ENCODE measurements around the gene GDAP2. TPM values are rescaled to one million over a fixed set of nuclear protein-coding genes. Genes with fewer than 3 reads are reported as not detected.

The GDAP2 gene
- polyA plus RNA-seq, 3 donors, result 17.8 to 28.7 (median 21.1) TPM

- Histone ChIP-seq H3K9me3 (replicated peaks in 1 of 2; ENCODE audit: control insufficient read depth in 1 of 2, insufficient read depth in 1 of 2, low read length in 2 of 2) (peaks cover 2 to 18% of the 10 kb centered on the region in 2 donors), H3K4me3 (replicated peaks in 1 of 3; ENCODE audit: low read depth in 2 of 3, low read length in 3 of 3) (no peak overlapping the region), H3K4me2 (replicated peaks; ENCODE audit: extremely low read depth, low read length, poor library complexity, severe bottlenecking) (no peak overlapping the region), H3K4me1 (ENCODE audit: control insufficient read depth in 1 of 2, insufficient read depth in 2 of 2, low read length in 2 of 2) (no peaks in the 10 kb centered on the region), H2AFZ (ENCODE audit: insufficient read depth, low read depth, low read length, poor library complexity, severe bottlenecking) (no peak overlapping the region), H3K79me2 (ENCODE audit: insufficient read depth, low read length) (no peaks in the 10 kb centered on the region), H3K9ac (ENCODE audit: insufficient read depth, low read length, poor library complexity, severe bottlenecking) (no peak overlapping the region), H4K20me1 (ENCODE audit: insufficient read depth, low read length) (no peaks in the 10 kb centered on the region), H3K27me3 (ENCODE audit: control insufficient read depth in 2 of 2, insufficient read depth in 2 of 2, low read length in 2 of 2) (no peaks in the 10 kb centered on the region), H3K27ac (ENCODE audit: low read depth in 1 of 2, low read length in 2 of 2) (no peak overlapping the region), H3K36me3 (replicated peaks in 1 of 2; ENCODE audit: control insufficient read depth in 1 of 2, insufficient read depth in 2 of 2, low read length in 2 of 2) (peaks cover 81 to 98% of the 10 kb centered on the region in 2 donors)
- peaks cover 60 to 85% of the 10 kb centered on the region in 2 donors for H3K36me3 Mint-ChIP-seq
- no peaks in the 10 kb centered on the region for H3K4me1 Mint-ChIP-seq
- no peak for TF ChIP-seq CTCF (IDR thresholded peaks at IDR 0.05)
- intact Hi-C loops (cut with micrococcal nuclease), result no loop called here
- no peaks in the 10 kb centered on the region for H3K27me3 Mint-ChIP-seq (ENCODE audit: low read depth in 3 of 3)
- H3K27ac Mint-ChIP-seq, result no peak overlapping the region
- H3K4me3 Mint-ChIP-seq, result no peak overlapping the region
- peaks cover 5 to 23% (median 14%) of the 10 kb centered on the region in 7 donors for H3K9me3 Mint-ChIP-seq
- no peak for DNase-seq
Observed at GRCh38 chr1:117871013-117871412, 58.4 kb downstream of the GDAP2 start.

- H3K27ac Mint-ChIP-seq, result no peak overlapping the region
- 100% methylated on average over 2 of the region's 2 CpGs for WGBS (ENCODE audit: insufficient coverage)
- DNase-seq, result no peak
- H4K20me1 ChIP-seq (ENCODE audit: insufficient read depth, low read length), result no peaks in the 10 kb centered on the region
- H3K4me1 Mint-ChIP-seq, result no peaks in the 10 kb centered on the region
- H3K4me3 Mint-ChIP-seq, result no peak overlapping the region
- peaks cover 0 to 2% of the 10 kb centered on the region in 2 donors for H3K9me3 ChIP-seq (replicated peaks in 1 of 2; ENCODE audit: control insufficient read depth in 1 of 2, insufficient read depth in 1 of 2, low read length in 2 of 2)
- peaks cover 46 to 49% of the 10 kb centered on the region in 2 donors for H3K36me3 Mint-ChIP-seq
- H3K9me3 Mint-ChIP-seq, result peaks cover 0 to 3% (median 0%) of the 10 kb centered on the region in 7 donors
- no peaks in the 10 kb centered on the region for H3K79me2 ChIP-seq (ENCODE audit: insufficient read depth, low read length)
- intact Hi-C loops (cut with micrococcal nuclease), result no loop called here
- H3K4me1 ChIP-seq (ENCODE audit: control insufficient read depth in 1 of 2, insufficient read depth in 2 of 2, low read length in 2 of 2), result no peaks in the 10 kb centered on the region
- H3K4me3 ChIP-seq (replicated peaks in 1 of 3; ENCODE audit: low read depth in 2 of 3, low read length in 3 of 3), result no peak overlapping the region
- peaks cover 37 to 53% of the 10 kb centered on the region in 2 donors for H3K36me3 ChIP-seq (replicated peaks in 1 of 2; ENCODE audit: control insufficient read depth in 1 of 2, insufficient read depth in 2 of 2, low read length in 2 of 2)
- H3K4me2 ChIP-seq (replicated peaks; ENCODE audit: extremely low read depth, low read length, poor library complexity, severe bottlenecking), result no peak overlapping the region
- no peak overlapping the region for H3K9ac ChIP-seq (ENCODE audit: insufficient read depth, low read length, poor library complexity, severe bottlenecking)
- H3K27me3 ChIP-seq (ENCODE audit: control insufficient read depth in 2 of 2, insufficient read depth in 2 of 2, low read length in 2 of 2), result no peaks in the 10 kb centered on the region
- TF ChIP-seq CTCF (IDR thresholded peaks at IDR 0.05), result no peak
- H3K27me3 Mint-ChIP-seq (ENCODE audit: low read depth in 3 of 3), result no peaks in the 10 kb centered on the region
- no peak overlapping the region for H2AFZ ChIP-seq (ENCODE audit: insufficient read depth, low read depth, low read length, poor library complexity, severe bottlenecking)
- H3K27ac ChIP-seq (ENCODE audit: low read depth in 1 of 2, low read length in 2 of 2), result no peak overlapping the region
Observed at GRCh38 chr1:117861694-117862093, 67.7 kb downstream of the GDAP2 start.

Measured in CD14-positive monocyte (primary cell).